Panc1 (cell line): ENCODE results near the gene PRDX3. TPM values are rescaled to one million over a fixed set of nuclear protein-coding genes. Genes with fewer than 3 reads are reported as not detected.
A peak's percentile ranks its signal among the peaks of the same experiment; 100 is the strongest.

Source experiments
- ATAC-seq: fragments of 200-7000 bp; cut with Tn5 transposase; 2 replicates; pipeline ENCODE4 v1.9.1; 2020; ENCODE audit warnings: mild to moderate bottlenecking, moderate library complexity
- BruUV-seq: library from RNA; stranded (reverse); fragments of 400-500 nt; replicated peaks from 2 replicates; lab custom pipeline; 2021; lab: Mats Ljungman, UMichigan
- CTCF ChIA-PET: fragments of 300-600 bp; sonication (Branson Sonifier 250); formaldehyde crosslinking; loops from one replicate; lab custom pipeline; 2022; ENCODE audit warnings: antibody characterized with exemption; lab: Charles Lee
- POLR2A ChIA-PET: fragments of 300-600 bp; sonication (Branson Sonifier 250); formaldehyde crosslinking; loops from one replicate; lab custom pipeline; 2022; ENCODE audit warnings: antibody characterized with exemption; lab: Charles Lee
- DNase-seq: peaks from one replicate; pipeline ENCODE4 v3.0.0-alpha.2; 2010; ENCODE audit warnings: low read depth, low spot score
- H3K27ac ChIP-seq: 2 replicates; pipeline ENCODE4 v1.5.1; 2011; ENCODE audit warnings: mild to moderate bottlenecking, low read length, inconsistent platforms
- H3K27me3 ChIP-seq: fragments of 200-500 bp; sonication (Bioruptor generic); 2 replicates; pipeline ENCODE4 v1.6.0; 2014; ENCODE audit warnings: low read length, inconsistent platforms; ENCODE audit not compliant: control insufficient read depth, insufficient read depth
- H3K36me3 ChIP-seq: fragments of 200-500 bp; sonication (Bioruptor generic); 2 replicates; pipeline ENCODE4 v1.5.1; 2014; ENCODE audit warnings: inconsistent platforms, mild to moderate bottlenecking, low read length, moderate library complexity; ENCODE audit not compliant: control insufficient read depth, insufficient read depth
- H3K4me1 ChIP-seq: 2 replicates; pipeline ENCODE4 v1.5.1; 2011; ENCODE audit warnings: inconsistent platforms, mild to moderate bottlenecking, low read length, moderate library complexity; ENCODE audit not compliant: control insufficient read depth, insufficient read depth
- H3K4me3 ChIP-seq, 2 experiments: 2 replicates each; pipeline ENCODE4 v1.5.1; 2011 to 2012; ENCODE audit warnings: low read depth in 2 of 2, low read length in 2 of 2, mild to moderate bottlenecking in 2 of 2, inconsistent platforms in 1 of 2, moderate library complexity in 1 of 2
- H3K9me3 ChIP-seq: fragments of 200-500 bp; sonication (Bioruptor generic); 2 replicates; pipeline ENCODE4 v1.5.1; 2014; ENCODE audit warnings: low read depth, mild to moderate bottlenecking, inconsistent platforms, low read length, moderate library complexity; ENCODE audit not compliant: control insufficient read depth, insufficient read depth
- POLR2AphosphoS5 ChIP-seq: IDR thresholded peaks from 2 replicates; pipeline ENCODE4 v1.6.1; 2012; ENCODE audit warnings: mild to moderate bottlenecking, low read depth, low read length, moderate library complexity
- SIN3A ChIP-seq: IDR thresholded peaks from 2 replicates; pipeline ENCODE4 v1.6.1; 2012; ENCODE audit warnings: low read depth, mild to moderate bottlenecking, low read length, moderate library complexity, borderline replicate concordance; ENCODE audit not compliant: insufficient read depth
- TCF7L2 ChIP-seq: IDR thresholded peaks from 2 replicates; pipeline ENCODE4 v1.6.1; 2011; ENCODE audit warnings: mild to moderate bottlenecking, low read depth, low read length, inconsistent platforms
- in situ Hi-C: cut with HindIII; loops from 2 replicates; pipeline ENCODE4 v1.10.0; 2016; ENCODE audit warnings: low sequenced_read_pairs, low pct_unique_long_range_greater_than_20kb
- intact Hi-C: fragments of 100-400 bp; cut with micrococcal nuclease; formaldehyde crosslinking; loops from one replicate; pipeline ENCODE4 v1.10.0; 2022; ENCODE audit not compliant: unreplicated experiment
- total RNA-seq: library from RNA; stranded (reverse); gene quantifications from one replicate; pipeline ENCODE4 v1.2.1, GENCODE V29; 2021; ENCODE audit not compliant: unreplicated experiment
- TF ChIP-seq, protein P1 (sequence below), 2 experiments: IDR thresholded peaks; 2 replicates each; pipeline ENCODE4 v1.6.1; 2011 to 2012; ENCODE audit warnings: low read depth in 2 of 2, control low read depth in 1 of 2, low read length in 1 of 2, mild to moderate bottlenecking in 1 of 2, moderate library complexity in 1 of 2; ENCODE audit not compliant: insufficient read depth in 1 of 2
- TF ChIP-seq, protein P2 (sequence below): fragments of 450-650 bp; IDR thresholded peaks from 2 replicates; pipeline ENCODE4 v1.5.1; 2017; ENCODE audit warnings: mild to moderate bottlenecking

Gene PRDX3
- total RNA-seq, 1 experiment from 2014 or later, result 235 TPM

DNA sequence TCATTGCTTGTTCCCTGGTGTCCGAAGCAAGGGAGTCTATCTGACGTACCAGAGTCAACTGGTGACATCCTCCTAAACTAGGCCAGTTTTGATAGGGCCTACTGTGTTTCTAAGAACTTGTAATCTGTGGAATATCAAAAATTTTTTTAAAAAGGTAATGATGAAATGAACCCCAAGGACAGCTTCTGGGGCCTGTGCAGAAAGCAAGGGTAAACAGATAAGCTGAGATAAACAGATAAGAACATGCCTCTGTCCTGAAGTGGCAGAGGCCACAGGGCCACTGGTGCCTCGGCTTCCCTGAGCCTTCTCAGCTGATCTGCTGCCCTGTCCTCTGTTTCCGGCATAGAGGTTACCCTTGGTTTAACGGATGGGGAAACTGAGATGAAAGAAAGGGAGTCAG, 37.5 kb upstream of the PRDX3 start:
- TF ChIP-seq POLR2AphosphoS5, result no peak
- TF ChIP-seq TCF7L2, result no peak
- TF ChIP-seq, protein P1, sequence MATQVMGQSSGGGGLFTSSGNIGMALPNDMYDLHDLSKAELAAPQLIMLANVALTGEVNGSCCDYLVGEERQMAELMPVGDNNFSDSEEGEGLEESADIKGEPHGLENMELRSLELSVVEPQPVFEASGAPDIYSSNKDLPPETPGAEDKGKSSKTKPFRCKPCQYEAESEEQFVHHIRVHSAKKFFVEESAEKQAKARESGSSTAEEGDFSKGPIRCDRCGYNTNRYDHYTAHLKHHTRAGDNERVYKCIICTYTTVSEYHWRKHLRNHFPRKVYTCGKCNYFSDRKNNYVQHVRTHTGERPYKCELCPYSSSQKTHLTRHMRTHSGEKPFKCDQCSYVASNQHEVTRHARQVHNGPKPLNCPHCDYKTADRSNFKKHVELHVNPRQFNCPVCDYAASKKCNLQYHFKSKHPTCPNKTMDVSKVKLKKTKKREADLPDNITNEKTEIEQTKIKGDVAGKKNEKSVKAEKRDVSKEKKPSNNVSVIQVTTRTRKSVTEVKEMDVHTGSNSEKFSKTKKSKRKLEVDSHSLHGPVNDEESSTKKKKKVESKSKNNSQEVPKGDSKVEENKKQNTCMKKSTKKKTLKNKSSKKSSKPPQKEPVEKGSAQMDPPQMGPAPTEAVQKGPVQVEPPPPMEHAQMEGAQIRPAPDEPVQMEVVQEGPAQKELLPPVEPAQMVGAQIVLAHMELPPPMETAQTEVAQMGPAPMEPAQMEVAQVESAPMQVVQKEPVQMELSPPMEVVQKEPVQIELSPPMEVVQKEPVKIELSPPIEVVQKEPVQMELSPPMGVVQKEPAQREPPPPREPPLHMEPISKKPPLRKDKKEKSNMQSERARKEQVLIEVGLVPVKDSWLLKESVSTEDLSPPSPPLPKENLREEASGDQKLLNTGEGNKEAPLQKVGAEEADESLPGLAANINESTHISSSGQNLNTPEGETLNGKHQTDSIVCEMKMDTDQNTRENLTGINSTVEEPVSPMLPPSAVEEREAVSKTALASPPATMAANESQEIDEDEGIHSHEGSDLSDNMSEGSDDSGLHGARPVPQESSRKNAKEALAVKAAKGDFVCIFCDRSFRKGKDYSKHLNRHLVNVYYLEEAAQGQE (IDR thresholded peaks at IDR 0.05; ENCODE audit: insufficient read depth in 1 of 2, low read depth in 2 of 2, low read length in 1 of 2), result no peak
- no peak for TF ChIP-seq SIN3A
- TF ChIP-seq, protein P2, sequence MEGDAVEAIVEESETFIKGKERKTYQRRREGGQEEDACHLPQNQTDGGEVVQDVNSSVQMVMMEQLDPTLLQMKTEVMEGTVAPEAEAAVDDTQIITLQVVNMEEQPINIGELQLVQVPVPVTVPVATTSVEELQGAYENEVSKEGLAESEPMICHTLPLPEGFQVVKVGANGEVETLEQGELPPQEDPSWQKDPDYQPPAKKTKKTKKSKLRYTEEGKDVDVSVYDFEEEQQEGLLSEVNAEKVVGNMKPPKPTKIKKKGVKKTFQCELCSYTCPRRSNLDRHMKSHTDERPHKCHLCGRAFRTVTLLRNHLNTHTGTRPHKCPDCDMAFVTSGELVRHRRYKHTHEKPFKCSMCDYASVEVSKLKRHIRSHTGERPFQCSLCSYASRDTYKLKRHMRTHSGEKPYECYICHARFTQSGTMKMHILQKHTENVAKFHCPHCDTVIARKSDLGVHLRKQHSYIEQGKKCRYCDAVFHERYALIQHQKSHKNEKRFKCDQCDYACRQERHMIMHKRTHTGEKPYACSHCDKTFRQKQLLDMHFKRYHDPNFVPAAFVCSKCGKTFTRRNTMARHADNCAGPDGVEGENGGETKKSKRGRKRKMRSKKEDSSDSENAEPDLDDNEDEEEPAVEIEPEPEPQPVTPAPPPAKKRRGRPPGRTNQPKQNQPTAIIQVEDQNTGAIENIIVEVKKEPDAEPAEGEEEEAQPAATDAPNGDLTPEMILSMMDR, result no peak
- H3K27me3 ChIP-seq, result no peaks in the 10 kb centered on the region
- in situ Hi-C loops (no loop called here), intact Hi-C loops (no loop called here)
- CTCF ChIA-PET, result interaction anchor here (0.8 kb wide), 1 partner anchor 25 kb away, joined by 3 read pairs; no protein-coding TSS in a partner anchor
- BruUV-seq, result no TSS peak
- POLR2A ChIA-PET, result interaction anchor here (0.6 to 0.8 kb wide), 2 partner anchors 24 to 38 kb away, joined by 3 to 5 read pairs; no protein-coding TSS in a partner anchor
- H3K27ac ChIP-seq, result peak overlapping the region; percentile 42; the same call in 1 of the 2 replicates
- H3K36me3 ChIP-seq, result no peaks in the 10 kb centered on the region
- peaks cover 36% of the 10 kb centered on the region for H3K4me1 ChIP-seq
- DNase-seq (no peak), ATAC-seq (no peak)
- no peaks in the 10 kb centered on the region for H3K9me3 ChIP-seq
- H3K4me3 ChIP-seq, result no peak overlapping the region

DNA sequence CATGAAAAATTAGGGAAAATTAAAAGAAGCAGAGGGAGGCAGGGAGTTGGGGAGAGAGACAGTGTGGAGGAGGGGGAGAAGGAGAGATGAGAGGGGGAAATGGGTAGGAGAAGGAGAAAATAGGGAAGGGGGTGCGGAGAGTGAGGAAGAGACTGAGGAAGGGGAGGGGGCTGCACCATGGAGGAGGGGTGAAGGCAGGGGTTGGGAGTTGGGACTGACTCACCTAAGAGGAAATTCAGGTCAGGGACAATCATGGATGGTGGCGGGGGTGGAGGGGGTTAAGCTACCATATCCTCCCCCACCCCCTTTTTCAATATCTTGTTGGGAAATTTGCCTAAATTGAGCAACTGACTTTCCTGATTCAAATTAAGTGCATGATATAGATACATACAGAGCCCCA, 36.8 kb upstream of the PRDX3 start:
- ChIA-PET POLR2A (interaction anchor here (0.6 to 0.8 kb wide), 4 partner anchors 22 to 54 kb away, joined by 3 to 12 read pairs (median 5); no protein-coding TSS in a partner anchor), CTCF (interaction anchor here (0.8 kb wide), 1 partner anchor 24 kb away, joined by 3 read pairs; no protein-coding TSS in a partner anchor)
- intact Hi-C loops (no loop called here), in situ Hi-C loops (no loop called here)
- no peaks in the 10 kb centered on the region for H3K36me3 ChIP-seq
- no peaks in the 10 kb centered on the region for H3K9me3 ChIP-seq
- no peak overlapping the region for H3K27ac ChIP-seq
- ATAC-seq (no peak), DNase-seq (no peak)
- peaks cover 43% of the 10 kb centered on the region for H3K4me1 ChIP-seq
- no peak overlapping the region for H3K4me3 ChIP-seq
- TF ChIP-seq, protein P2, result no peak
- TF ChIP-seq SIN3A (no peak), POLR2AphosphoS5 (no peak), TCF7L2 (no peak)
- TF ChIP-seq, protein P1 (IDR thresholded peaks at IDR 0.05; ENCODE audit: insufficient read depth in 1 of 2, low read depth in 2 of 2, low read length in 1 of 2), result no peak
- no TSS peak for BruUV-seq
- no peaks in the 10 kb centered on the region for H3K27me3 ChIP-seq
